Neural cell (in vitro differentiated cells): ENCODE results near the gene SYCP2. TPM values are rescaled to one million over a fixed set of nuclear protein-coding genes. Genes with fewer than 3 reads are reported as not detected.

ENCODE experiments used
- H2AFZ ChIP-seq: fragments of 200-600, 300-800 bp; sonication (generic), shearing (Covaris generic); 2 replicates; pipeline ENCODE4 v1.6.0; 2014; ENCODE audit warnings: low read depth, mild to moderate bottlenecking, antibody characterized with exemption, low read length, moderate library complexity
- H3F3A ChIP-seq: fragments of 200-600 bp; shearing (Covaris generic); 2 replicates; pipeline ENCODE4 v1.6.1; 2016; ENCODE audit warnings: mild to moderate bottlenecking, moderate library complexity, mixed read lengths, antibody characterized with exemption, low read length; ENCODE audit not compliant: insufficient read depth, poor library complexity, severe bottlenecking
- H3K27ac ChIP-seq: fragments of 200-600, 300-800 bp; sonication (generic), shearing (Covaris generic); 2 replicates; pipeline ENCODE4 v1.5.1; 2014; ENCODE audit warnings: mild to moderate bottlenecking, low read length, moderate library complexity
- H3K27me3 ChIP-seq: fragments of 300-800, 200-600 bp; sonication (generic), shearing (Covaris generic); 2 replicates; pipeline ENCODE4 v1.6.0; 2014; ENCODE audit warnings: mild to moderate bottlenecking, low read depth, low read length, moderate library complexity; ENCODE audit not compliant: insufficient read depth
- H3K36me3 ChIP-seq: fragments of 300-800, 200-600 bp; sonication (generic), shearing (Covaris generic); 2 replicates; pipeline ENCODE4 v1.5.1; 2014; ENCODE audit warnings: mild to moderate bottlenecking, antibody characterized with exemption, low read length, moderate library complexity; ENCODE audit not compliant: insufficient read depth
- H3K4me2 ChIP-seq: fragments of 300-800, 200-600 bp; sonication (generic), shearing (Covaris generic); 2 replicates; pipeline ENCODE4 v1.6.0; 2014; ENCODE audit warnings: mild to moderate bottlenecking, low read length
- H3K4me3 ChIP-seq: fragments of 300-800, 200-600 bp; sonication (generic), shearing (Covaris generic); 2 replicates; pipeline ENCODE4 v1.5.1; 2014; ENCODE audit warnings: mild to moderate bottlenecking, low read length, moderate library complexity
- H3K79me2 ChIP-seq: fragments of 200-600 bp; shearing (Covaris generic); replicated peaks from 2 replicates; pipeline ENCODE4 v1.6.0; 2014; ENCODE audit warnings: mild to moderate bottlenecking, low read length, moderate library complexity; ENCODE audit not compliant: insufficient read depth
- H3K9ac ChIP-seq: fragments of 300-800, 200-600 bp; sonication (generic), shearing (Covaris generic); 2 replicates; pipeline ENCODE4 v1.6.1; 2016; ENCODE audit warnings: mild to moderate bottlenecking, low read length, mixed read lengths
- H3K9me2 ChIP-seq: fragments of 200-600 bp; shearing (Covaris generic); 2 replicates; pipeline ENCODE4 v1.6.1; 2016; ENCODE audit warnings: mild to moderate bottlenecking, low read length, mixed read lengths; ENCODE audit not compliant: insufficient read depth
- H3K9me3 ChIP-seq: fragments of 200-600, 300-800 bp; sonication (generic), shearing (Covaris generic); 2 replicates; pipeline ENCODE4 v1.6.1; 2016; ENCODE audit warnings: mild to moderate bottlenecking, mixed run types, low read length, moderate library complexity, mixed read lengths
- H4K20me1 ChIP-seq: fragments of 200-600 bp; shearing (Covaris generic); 2 replicates; pipeline ENCODE4 v1.6.1; 2016; ENCODE audit warnings: mild to moderate bottlenecking, mixed run types; ENCODE audit not compliant: insufficient read depth
- EP300 ChIP-seq: fragments of 450-650 bp; conservative IDR thresholded peaks from 2 replicates; pipeline ENCODE4 v1.6.1; 2014; ENCODE audit warnings: antibody characterized with exemption, mild to moderate bottlenecking, moderate library complexity; ENCODE audit not compliant: poor library complexity, severe bottlenecking
- EZH2 ChIP-seq: fragments of 200-600, 300-800 bp; shearing (Covaris generic), sonication (generic); IDR thresholded peaks from 2 replicates; pipeline ENCODE4 v1.6.1; 2014; ENCODE audit warnings: antibody characterized with exemption, low read length, borderline replicate concordance, mild to moderate bottlenecking; ENCODE audit not compliant: insufficient read depth, poor library complexity, severe bottlenecking
- MXI1 ChIP-seq: fragments of 450-650 bp; conservative IDR thresholded peaks from 2 replicates; pipeline ENCODE4 v1.6.1; 2014; ENCODE audit warnings: antibody characterized with exemption, mild to moderate bottlenecking; ENCODE audit not compliant: poor library complexity, severe bottlenecking
- POLR2AphosphoS5 ChIP-seq: IDR thresholded peaks from 2 replicates; pipeline ENCODE4 v1.6.1; 2012
- RAD21 ChIP-seq: fragments of 450-650 bp; conservative IDR thresholded peaks from 2 replicates; pipeline ENCODE4 v1.6.1; 2014; ENCODE audit warnings: antibody characterized with exemption, mild to moderate bottlenecking, moderate library complexity
- SMC3 ChIP-seq: fragments of 450-650 bp; conservative IDR thresholded peaks from 2 replicates; pipeline ENCODE4 v1.6.1; 2014; ENCODE audit warnings: antibody characterized with exemption, mild to moderate bottlenecking, moderate library complexity; ENCODE audit not compliant: poor library complexity
- TAF1 ChIP-seq: IDR thresholded peaks from 2 replicates; pipeline ENCODE4 v1.6.1; 2012; ENCODE audit warnings: low read depth
- polyA plus RNA-seq: library from polyadenylated mRNA; depleted of rRNA; stranded (reverse); fragments of >200 nt; gene quantifications from 2 replicates; pipeline ENCODE4 v1.2.3, GENCODE V29; 2014
- TF ChIP-seq, protein P1 (sequence below): fragments of 450-650 bp; IDR thresholded peaks from 2 replicates; pipeline ENCODE4 v1.5.1; 2014; ENCODE audit warnings: antibody characterized with exemption, mild to moderate bottlenecking, moderate library complexity; ENCODE audit not compliant: poor library complexity, severe bottlenecking
- TF ChIP-seq, protein P2 (sequence below): IDR thresholded peaks from 2 replicates; pipeline ENCODE4 v1.6.1; 2012; ENCODE audit warnings: borderline replicate concordance

SYCP2 gene
- polyA plus RNA-seq, 1 donor from 2014 or later: 1.4 TPM

DNA sequence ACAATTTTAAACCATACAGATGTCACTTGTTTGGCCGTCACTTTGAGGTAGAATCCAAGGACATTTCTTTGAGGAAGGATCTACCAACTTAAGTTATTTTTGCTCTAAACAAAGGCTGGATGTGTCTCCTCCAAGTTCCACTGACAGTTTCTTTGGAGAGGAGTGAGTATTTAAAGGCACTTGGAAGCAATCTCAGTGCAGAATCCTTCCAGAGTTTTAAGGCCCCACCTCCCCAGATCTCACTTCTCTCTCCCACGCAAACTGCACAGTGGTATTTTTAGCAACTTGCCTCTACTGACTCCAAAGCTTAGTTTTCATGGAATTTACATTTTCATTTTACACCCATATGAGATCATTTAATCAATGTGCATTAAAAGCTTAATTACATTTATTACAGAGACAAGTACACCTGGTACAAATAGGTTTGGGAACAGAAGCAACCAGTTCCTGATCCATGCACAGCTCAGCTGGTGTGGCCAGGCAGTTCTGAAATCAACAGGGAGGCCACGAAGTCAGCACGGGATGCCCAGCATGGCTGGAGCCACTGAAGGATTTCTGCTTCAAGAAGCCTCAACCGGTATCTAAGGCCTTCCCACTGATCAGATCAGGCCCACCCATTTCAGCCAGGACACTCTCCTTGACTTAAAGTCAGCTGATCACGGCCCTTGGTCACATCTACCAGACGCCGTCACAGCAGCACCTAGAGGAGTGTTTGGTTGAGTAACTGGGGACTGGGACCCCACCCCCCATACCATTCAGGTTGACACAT is 109.8 kb downstream of the SYCP2 start:
- Histone ChIP-seq H3K4me2 (no peak overlapping the region), H3K9me2 (no peaks in the 10 kb centered on the region), H3K9ac (no peak overlapping the region), H3K4me3 (no peak overlapping the region), H3K9me3 (no peaks in the 10 kb centered on the region), H3K27me3 (no peaks in the 10 kb centered on the region), H3F3A (no peaks in the 10 kb centered on the region), H4K20me1 (no peaks in the 10 kb centered on the region), H2AFZ (no peak overlapping the region), H3K27ac (no peak overlapping the region), H3K36me3 (no peaks in the 10 kb centered on the region), H3K79me2 (no peaks in the 10 kb centered on the region)
- TF ChIP-seq, protein P1, sequence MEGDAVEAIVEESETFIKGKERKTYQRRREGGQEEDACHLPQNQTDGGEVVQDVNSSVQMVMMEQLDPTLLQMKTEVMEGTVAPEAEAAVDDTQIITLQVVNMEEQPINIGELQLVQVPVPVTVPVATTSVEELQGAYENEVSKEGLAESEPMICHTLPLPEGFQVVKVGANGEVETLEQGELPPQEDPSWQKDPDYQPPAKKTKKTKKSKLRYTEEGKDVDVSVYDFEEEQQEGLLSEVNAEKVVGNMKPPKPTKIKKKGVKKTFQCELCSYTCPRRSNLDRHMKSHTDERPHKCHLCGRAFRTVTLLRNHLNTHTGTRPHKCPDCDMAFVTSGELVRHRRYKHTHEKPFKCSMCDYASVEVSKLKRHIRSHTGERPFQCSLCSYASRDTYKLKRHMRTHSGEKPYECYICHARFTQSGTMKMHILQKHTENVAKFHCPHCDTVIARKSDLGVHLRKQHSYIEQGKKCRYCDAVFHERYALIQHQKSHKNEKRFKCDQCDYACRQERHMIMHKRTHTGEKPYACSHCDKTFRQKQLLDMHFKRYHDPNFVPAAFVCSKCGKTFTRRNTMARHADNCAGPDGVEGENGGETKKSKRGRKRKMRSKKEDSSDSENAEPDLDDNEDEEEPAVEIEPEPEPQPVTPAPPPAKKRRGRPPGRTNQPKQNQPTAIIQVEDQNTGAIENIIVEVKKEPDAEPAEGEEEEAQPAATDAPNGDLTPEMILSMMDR: no peak
- TF ChIP-seq POLR2AphosphoS5 (no peak), RAD21 (no peak), SMC3 (no peak), MXI1 (no peak), TAF1 (no peak), EP300 (no peak), EZH2 (no peak)
- TF ChIP-seq, protein P2, sequence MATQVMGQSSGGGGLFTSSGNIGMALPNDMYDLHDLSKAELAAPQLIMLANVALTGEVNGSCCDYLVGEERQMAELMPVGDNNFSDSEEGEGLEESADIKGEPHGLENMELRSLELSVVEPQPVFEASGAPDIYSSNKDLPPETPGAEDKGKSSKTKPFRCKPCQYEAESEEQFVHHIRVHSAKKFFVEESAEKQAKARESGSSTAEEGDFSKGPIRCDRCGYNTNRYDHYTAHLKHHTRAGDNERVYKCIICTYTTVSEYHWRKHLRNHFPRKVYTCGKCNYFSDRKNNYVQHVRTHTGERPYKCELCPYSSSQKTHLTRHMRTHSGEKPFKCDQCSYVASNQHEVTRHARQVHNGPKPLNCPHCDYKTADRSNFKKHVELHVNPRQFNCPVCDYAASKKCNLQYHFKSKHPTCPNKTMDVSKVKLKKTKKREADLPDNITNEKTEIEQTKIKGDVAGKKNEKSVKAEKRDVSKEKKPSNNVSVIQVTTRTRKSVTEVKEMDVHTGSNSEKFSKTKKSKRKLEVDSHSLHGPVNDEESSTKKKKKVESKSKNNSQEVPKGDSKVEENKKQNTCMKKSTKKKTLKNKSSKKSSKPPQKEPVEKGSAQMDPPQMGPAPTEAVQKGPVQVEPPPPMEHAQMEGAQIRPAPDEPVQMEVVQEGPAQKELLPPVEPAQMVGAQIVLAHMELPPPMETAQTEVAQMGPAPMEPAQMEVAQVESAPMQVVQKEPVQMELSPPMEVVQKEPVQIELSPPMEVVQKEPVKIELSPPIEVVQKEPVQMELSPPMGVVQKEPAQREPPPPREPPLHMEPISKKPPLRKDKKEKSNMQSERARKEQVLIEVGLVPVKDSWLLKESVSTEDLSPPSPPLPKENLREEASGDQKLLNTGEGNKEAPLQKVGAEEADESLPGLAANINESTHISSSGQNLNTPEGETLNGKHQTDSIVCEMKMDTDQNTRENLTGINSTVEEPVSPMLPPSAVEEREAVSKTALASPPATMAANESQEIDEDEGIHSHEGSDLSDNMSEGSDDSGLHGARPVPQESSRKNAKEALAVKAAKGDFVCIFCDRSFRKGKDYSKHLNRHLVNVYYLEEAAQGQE: no peak

GRCh38 chr20:59823030-59823423 is 110.4 kb downstream of the SYCP2 start:
- Histone ChIP-seq H3K27ac (no peak overlapping the region), H3K4me3 (no peak overlapping the region), H3K9me2 (no peaks in the 10 kb centered on the region), H3K27me3 (no peaks in the 10 kb centered on the region), H3K36me3 (no peaks in the 10 kb centered on the region), H3K4me2 (no peak overlapping the region), H3K9me3 (no peaks in the 10 kb centered on the region), H3K9ac (no peak overlapping the region), H4K20me1 (no peaks in the 10 kb centered on the region), H3K79me2 (no peaks in the 10 kb centered on the region), H3F3A (no peaks in the 10 kb centered on the region), H2AFZ (no peak overlapping the region)
- TF ChIP-seq POLR2AphosphoS5: no peak
- no peak for TF ChIP-seq EZH2
- TF ChIP-seq, protein P1: no peak
- no peak for TF ChIP-seq RAD21
- no peak for TF ChIP-seq MXI1
- TF ChIP-seq TAF1: no peak
- TF ChIP-seq, protein P2: no peak
- no peak for TF ChIP-seq EP300
- no peak for TF ChIP-seq SMC3
